A673 (cell line): ENCODE data around the gene SCCPDH.

ENCODE experiments used
- CTCF ChIP-seq: fragments of 300-800, 200-600 bp; sonication (generic); conservative IDR thresholded peaks from 2 replicates; pipeline ENCODE4 v1.5.1; 2017; ENCODE audit warnings: low read depth, mild to moderate bottlenecking, antibody characterized with exemption, low read length, moderate library complexity, mixed read lengths
- EZH2 ChIP-seq: fragments of 200-600 bp; sonication (generic); IDR thresholded peaks from 2 replicates; pipeline ENCODE4 v1.6.1; 2017; ENCODE audit warnings: borderline replicate concordance, low read depth, mild to moderate bottlenecking, mixed read lengths, antibody characterized with exemption, low read length; ENCODE audit not compliant: poor library complexity, severe bottlenecking

DNA sequence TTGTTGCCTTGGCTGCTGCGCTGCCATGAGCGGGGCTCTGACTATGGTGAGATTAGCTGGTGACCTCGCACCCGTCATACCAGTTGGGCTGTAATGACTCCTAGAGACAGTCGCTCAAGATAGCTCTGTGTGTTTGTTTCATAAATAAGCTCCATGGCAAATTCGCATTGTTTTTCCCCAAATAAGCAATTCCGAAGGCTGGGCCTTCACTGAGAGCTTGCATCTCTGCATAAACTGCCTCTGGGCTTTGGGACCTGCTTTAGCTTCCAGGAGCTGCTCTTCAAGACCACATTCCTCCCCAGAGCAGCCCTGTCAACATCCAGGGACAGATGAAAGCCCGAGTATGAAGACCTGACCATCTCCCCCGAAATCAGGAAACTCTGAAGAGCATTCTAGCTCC is 40.7 kb upstream of the SCCPDH start:
- no peak for TF ChIP-seq CTCF
- no peak for TF ChIP-seq EZH2
